ENCODE measurements around the gene SYK. TPM values are rescaled to one million over a fixed set of nuclear protein-coding genes. Genes with fewer than 3 reads are reported as not detected.

SYK gene
- polyA plus RNA-seq, 1 of the 3 experiments (the other 2 are of a cell fraction) = not detected

DNA sequence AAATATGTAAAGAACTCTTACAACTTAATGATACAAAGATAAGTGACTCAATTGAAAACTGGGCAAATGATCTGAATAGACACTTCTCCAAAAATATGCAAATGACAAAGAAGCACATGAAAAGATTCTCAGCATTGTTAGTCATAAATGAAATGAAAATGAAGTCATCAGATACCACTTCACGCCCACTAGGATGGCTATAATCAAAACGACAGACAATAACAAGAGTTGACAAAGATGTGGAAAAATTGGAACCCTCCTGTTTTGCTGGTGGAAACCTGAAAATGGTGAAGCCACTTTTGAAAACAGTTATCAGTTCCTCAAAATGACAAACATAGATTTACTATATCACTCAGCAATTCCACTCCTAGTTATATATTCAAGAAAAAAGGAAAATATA lies 7.9 kb upstream of the SYK start:
- no peaks in the 10 kb centered on the region for H4K20me1 ChIP-seq (ENCODE audit: insufficient read depth)

DNA sequence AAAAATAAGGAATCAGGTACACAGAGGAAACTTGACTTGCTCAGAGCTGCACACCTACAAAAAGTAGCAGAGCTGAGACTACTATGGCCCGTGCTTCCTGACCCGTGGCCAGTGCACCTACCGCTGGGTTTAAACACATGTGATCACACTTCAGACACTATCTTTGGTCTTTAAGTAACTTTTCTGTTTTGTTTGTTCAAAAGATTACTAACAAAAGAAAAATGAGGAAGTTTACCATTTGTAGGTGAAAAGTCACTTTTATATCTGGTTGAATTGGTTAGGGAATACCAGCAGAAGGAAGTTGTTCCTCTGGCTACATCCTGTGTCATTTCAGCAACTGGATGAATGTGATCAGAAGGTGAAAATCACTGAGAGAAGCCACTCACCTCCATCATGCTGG lies 6.5 kb upstream of the SYK start:
- Histone ChIP-seq H3K9me3 (no peaks in the 10 kb centered on the region), H4K20me1 (ENCODE audit: insufficient read depth) (no peaks in the 10 kb centered on the region)
- POLR2A ChIA-PET = no interaction called here

More for the DNA sequence above, 7.9 kb upstream of the SYK start:
- Histone ChIP-seq H3K4me1 (ENCODE audit: control insufficient read depth in 1 of 2, insufficient read depth in 2 of 2, low read depth in 1 of 2, low read length in 1 of 2) (no peaks in the 10 kb centered on the region; a peak in 1 of 4 replicates), H2AFZ (ENCODE audit: low read depth) (no peak overlapping the region), H3K27ac (ENCODE audit: low read depth in 2 of 2, low read length in 1 of 2) (no peak overlapping the region), H3K4me3 (ENCODE audit: low read depth in 2 of 2, low read length in 1 of 2) (no peak overlapping the region), H3K9me2 (no peaks in the 10 kb centered on the region), H3F3A (replicated peaks; ENCODE audit: insufficient read depth) (no peaks in the 10 kb centered on the region), H3K36me3 (replicated peaks in 1 of 2; ENCODE audit: control insufficient read depth in 1 of 2, insufficient read depth in 2 of 2, low read length in 1 of 2) (no peaks in the 10 kb centered on the region), H3K79me2 (ENCODE audit: insufficient read depth) (no peaks in the 10 kb centered on the region), H3K4me2 (no peak overlapping the region), H3K27me3 (ENCODE audit: insufficient read depth) (no peaks in the 10 kb centered on the region), H3K9me3 (no peaks in the 10 kb centered on the region), H3K9ac (no peak overlapping the region)
- WGBS (ENCODE audit: low lambda C conversion rate) = 7% methylated on average over 2 of the region's 2 CpGs
- ChIA-PET CTCF (no interaction called here), POLR2A (no interaction called here)
- TF ChIP-seq SMC3 (IDR thresholded peaks at IDR 0.05; ENCODE audit: low read depth, low read length) = no peak
- no peak for TF ChIP-seq EP300 (IDR thresholded peaks at IDR 0.05; ENCODE audit: borderline replicate concordance in 1 of 2, low read depth in 1 of 2, low read length in 1 of 2)
- TF ChIP-seq, protein P1, sequence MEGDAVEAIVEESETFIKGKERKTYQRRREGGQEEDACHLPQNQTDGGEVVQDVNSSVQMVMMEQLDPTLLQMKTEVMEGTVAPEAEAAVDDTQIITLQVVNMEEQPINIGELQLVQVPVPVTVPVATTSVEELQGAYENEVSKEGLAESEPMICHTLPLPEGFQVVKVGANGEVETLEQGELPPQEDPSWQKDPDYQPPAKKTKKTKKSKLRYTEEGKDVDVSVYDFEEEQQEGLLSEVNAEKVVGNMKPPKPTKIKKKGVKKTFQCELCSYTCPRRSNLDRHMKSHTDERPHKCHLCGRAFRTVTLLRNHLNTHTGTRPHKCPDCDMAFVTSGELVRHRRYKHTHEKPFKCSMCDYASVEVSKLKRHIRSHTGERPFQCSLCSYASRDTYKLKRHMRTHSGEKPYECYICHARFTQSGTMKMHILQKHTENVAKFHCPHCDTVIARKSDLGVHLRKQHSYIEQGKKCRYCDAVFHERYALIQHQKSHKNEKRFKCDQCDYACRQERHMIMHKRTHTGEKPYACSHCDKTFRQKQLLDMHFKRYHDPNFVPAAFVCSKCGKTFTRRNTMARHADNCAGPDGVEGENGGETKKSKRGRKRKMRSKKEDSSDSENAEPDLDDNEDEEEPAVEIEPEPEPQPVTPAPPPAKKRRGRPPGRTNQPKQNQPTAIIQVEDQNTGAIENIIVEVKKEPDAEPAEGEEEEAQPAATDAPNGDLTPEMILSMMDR (IDR thresholded peaks at IDR 0.05) = no peak
- TF ChIP-seq RCOR1 (IDR thresholded peaks at IDR 0.05; ENCODE audit: low read length) = no peak
- no peak for TF ChIP-seq MEF2A (IDR thresholded peaks at IDR 0.05; ENCODE audit: borderline replicate concordance, low read depth)
- TF ChIP-seq FOXJ3 (CRISPR knock-in tag; IDR thresholded peaks at IDR 0.05) = no peak
- no peak for TF ChIP-seq SIN3A (IDR thresholded peaks at IDR 0.05; ENCODE audit: borderline replicate concordance, low read depth, low read length)
- no peak for TF ChIP-seq FOSL2 (IDR thresholded peaks at IDR 0.05; ENCODE audit: borderline replicate concordance, low read depth)
- no peak for TF ChIP-seq CHD2 (IDR thresholded peaks at IDR 0.05; ENCODE audit: low read length, partially characterized antibody)
- no peak for TF ChIP-seq FOXM1 (IDR thresholded peaks at IDR 0.05; ENCODE audit: low read depth)
- TF ChIP-seq, protein P2, sequence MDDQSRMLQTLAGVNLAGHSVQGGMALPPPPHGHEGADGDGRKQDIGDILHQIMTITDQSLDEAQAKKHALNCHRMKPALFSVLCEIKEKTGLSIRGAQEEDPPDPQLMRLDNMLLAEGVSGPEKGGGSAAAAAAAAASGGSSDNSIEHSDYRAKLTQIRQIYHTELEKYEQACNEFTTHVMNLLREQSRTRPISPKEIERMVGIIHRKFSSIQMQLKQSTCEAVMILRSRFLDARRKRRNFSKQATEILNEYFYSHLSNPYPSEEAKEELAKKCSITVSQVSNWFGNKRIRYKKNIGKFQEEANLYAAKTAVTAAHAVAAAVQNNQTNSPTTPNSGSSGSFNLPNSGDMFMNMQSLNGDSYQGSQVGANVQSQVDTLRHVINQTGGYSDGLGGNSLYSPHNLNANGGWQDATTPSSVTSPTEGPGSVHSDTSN (IDR thresholded peaks at IDR 0.05) = no peak
- TF ChIP-seq, protein P3, sequence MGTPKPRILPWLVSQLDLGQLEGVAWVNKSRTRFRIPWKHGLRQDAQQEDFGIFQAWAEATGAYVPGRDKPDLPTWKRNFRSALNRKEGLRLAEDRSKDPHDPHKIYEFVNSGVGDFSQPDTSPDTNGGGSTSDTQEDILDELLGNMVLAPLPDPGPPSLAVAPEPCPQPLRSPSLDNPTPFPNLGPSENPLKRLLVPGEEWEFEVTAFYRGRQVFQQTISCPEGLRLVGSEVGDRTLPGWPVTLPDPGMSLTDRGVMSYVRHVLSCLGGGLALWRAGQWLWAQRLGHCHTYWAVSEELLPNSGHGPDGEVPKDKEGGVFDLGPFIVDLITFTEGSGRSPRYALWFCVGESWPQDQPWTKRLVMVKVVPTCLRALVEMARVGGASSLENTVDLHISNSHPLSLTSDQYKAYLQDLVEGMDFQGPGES (IDR thresholded peaks at IDR 0.05; ENCODE audit: low read depth, low read length) = no peak
- DNase-seq = no peak

More for the DNA sequence above, 6.5 kb upstream of the SYK start:
- Histone ChIP-seq H3F3A (replicated peaks; ENCODE audit: insufficient read depth) (no peaks in the 10 kb centered on the region), H3K27me3 (ENCODE audit: insufficient read depth) (no peaks in the 10 kb centered on the region), H3K4me1 (ENCODE audit: control insufficient read depth in 1 of 2, insufficient read depth in 2 of 2, low read depth in 1 of 2, low read length in 1 of 2) (no peaks in the 10 kb centered on the region; a peak in 1 of 4 replicates), H3K27ac (ENCODE audit: low read depth in 2 of 2, low read length in 1 of 2) (no peak overlapping the region), H3K79me2 (ENCODE audit: insufficient read depth) (no peaks in the 10 kb centered on the region), H3K36me3 (replicated peaks in 1 of 2; ENCODE audit: control insufficient read depth in 1 of 2, insufficient read depth in 2 of 2, low read length in 1 of 2) (no peaks in the 10 kb centered on the region), H3K4me3 (ENCODE audit: low read depth in 2 of 2, low read length in 1 of 2) (no peak overlapping the region), H3K9ac (no peak overlapping the region), H3K4me2 (no peak overlapping the region), H3K9me2 (no peaks in the 10 kb centered on the region), H2AFZ (ENCODE audit: low read depth) (no peak overlapping the region)
- TF ChIP-seq SIN3A (IDR thresholded peaks at IDR 0.05; ENCODE audit: borderline replicate concordance, low read depth, low read length) (no peak), RAD21 (IDR thresholded peaks at IDR 0.05; ENCODE audit: low read length) (no peak), MXI1 (IDR thresholded peaks at IDR 0.05; ENCODE audit: low read depth, low read length) (no peak), TAF1 (IDR thresholded peaks at IDR 0.05; ENCODE audit: borderline replicate concordance, low read depth, low read length) (no peak), RXRA (IDR thresholded peaks at IDR 0.05; ENCODE audit: borderline replicate concordance, low read depth) (no peak), GATA2 (CRISPR knock-in tag; IDR thresholded peaks at IDR 0.05) (no peak), YY1 (IDR thresholded peaks at IDR 0.05; ENCODE audit: low read depth) (no peak), FOXM1 (IDR thresholded peaks at IDR 0.05; ENCODE audit: low read depth) (no peak), JUND (IDR thresholded peaks at IDR 0.05) (no peak)
- TF ChIP-seq, protein P4, sequence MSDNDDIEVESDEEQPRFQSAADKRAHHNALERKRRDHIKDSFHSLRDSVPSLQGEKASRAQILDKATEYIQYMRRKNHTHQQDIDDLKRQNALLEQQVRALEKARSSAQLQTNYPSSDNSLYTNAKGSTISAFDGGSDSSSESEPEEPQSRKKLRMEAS (IDR thresholded peaks at IDR 0.05; ENCODE audit: low read depth) = no peak
- TF ChIP-seq, protein P5, sequence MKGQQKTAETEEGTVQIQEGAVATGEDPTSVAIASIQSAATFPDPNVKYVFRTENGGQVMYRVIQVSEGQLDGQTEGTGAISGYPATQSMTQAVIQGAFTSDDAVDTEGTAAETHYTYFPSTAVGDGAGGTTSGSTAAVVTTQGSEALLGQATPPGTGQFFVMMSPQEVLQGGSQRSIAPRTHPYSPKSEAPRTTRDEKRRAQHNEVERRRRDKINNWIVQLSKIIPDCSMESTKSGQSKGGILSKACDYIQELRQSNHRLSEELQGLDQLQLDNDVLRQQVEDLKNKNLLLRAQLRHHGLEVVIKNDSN (IDR thresholded peaks at IDR 0.05; ENCODE audit: borderline replicate concordance, low read depth) = no peak
- TF ChIP-seq, protein P1 (IDR thresholded peaks at IDR 0.05) = no peak
- CTCF ChIA-PET = no interaction called here
- DNase-seq = no peak
- 48% methylated on average over 3 of the region's 3 CpGs for WGBS (ENCODE audit: low lambda C conversion rate)
